GM19468 (cell line): ENCODE data around the gene SNAP23.
"Not testable (repeated sequence)": the region's sequence is repeated elsewhere in the genome, so short reads cannot be mapped to it uniquely, and the experiment has no call there.

ENCODE experiments used
- ATAC-seq: cut with Tn5 transposase; IDR thresholded peaks from one replicate; pipeline ENCODE4 v1.9.1; 2021; ENCODE audit warnings: mild to moderate bottlenecking, moderate library complexity, moderate number of reproducible peaks; ENCODE audit not compliant: unreplicated experiment; ENCODE audit errors: extremely low read depth

The SNAP23 gene

GRCh38 chr15:42553554-42553953 is 58.1 kb downstream of the SNAP23 start:
- ATAC-seq, result no peak

- ATAC-seq, result not testable (repeated sequence)
Measured at GRCh38 chr15:42556550-42557207, 61.2 kb downstream of the SNAP23 start.

- no peak for ATAC-seq
Measured at GRCh38 chr15:42558739-42559138, 63.3 kb downstream of the SNAP23 start.

GRCh38 chr15:42575188-42576039 is 80.0 kb downstream of the SNAP23 start, which contains the start of gene STARD9:
Gene STARD9, plus strand, starts transcription at chr15:42575606. Its CDS starts 110 bp downstream, at chr15:42575716.
- peak; percentile 93 for ATAC-seq

GRCh38 chr15:42576040-42576594 is 80.7 kb downstream of the SNAP23 start:
- no peak for ATAC-seq

GRCh38 chr15:42576776-42577175 is 81.3 kb downstream of the SNAP23 start:
- ATAC-seq, result no peak

GRCh38 chr15:42577514-42578031 is 82.1 kb downstream of the SNAP23 start:
- no peak for ATAC-seq

GRCh38 chr15:42578984-42579537 is 83.6 kb downstream of the SNAP23 start:
- ATAC-seq, result no peak

- peak; percentile 55 for ATAC-seq
Measured at GRCh38 chr15:42581272-42581730, 85.9 kb downstream of the SNAP23 start.
